ENCODE results near the gene CNDP1.

Gene CNDP1

DNA sequence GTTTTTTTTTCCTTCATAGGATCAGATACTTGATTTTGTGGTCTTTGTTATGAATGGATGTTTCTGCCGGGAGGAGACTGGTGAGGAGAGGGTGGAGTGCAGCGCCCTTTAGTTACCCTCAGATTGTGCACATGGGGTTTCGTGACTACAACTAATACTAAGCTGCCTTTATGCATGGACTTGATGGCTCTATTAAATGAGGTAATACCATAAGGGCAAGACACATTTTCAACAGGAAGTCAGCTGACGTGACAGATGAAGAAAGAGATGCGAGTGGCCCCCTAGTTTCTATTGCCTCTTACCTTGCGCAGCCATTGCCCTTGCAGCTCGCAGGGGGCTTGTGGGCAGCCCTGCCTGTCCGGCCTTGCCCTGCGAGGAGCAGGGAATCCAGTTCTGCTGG, 87.8 kb downstream of the CNDP1 start:
- peaks cover 3% of the 10 kb centered on the region in 2 donors for H3K4me1 ChIP-seq (ENCODE audit: control insufficient read depth in 2 of 2, insufficient read depth in 1 of 2, low read depth in 1 of 2, low read length in 2 of 2)

DNA sequence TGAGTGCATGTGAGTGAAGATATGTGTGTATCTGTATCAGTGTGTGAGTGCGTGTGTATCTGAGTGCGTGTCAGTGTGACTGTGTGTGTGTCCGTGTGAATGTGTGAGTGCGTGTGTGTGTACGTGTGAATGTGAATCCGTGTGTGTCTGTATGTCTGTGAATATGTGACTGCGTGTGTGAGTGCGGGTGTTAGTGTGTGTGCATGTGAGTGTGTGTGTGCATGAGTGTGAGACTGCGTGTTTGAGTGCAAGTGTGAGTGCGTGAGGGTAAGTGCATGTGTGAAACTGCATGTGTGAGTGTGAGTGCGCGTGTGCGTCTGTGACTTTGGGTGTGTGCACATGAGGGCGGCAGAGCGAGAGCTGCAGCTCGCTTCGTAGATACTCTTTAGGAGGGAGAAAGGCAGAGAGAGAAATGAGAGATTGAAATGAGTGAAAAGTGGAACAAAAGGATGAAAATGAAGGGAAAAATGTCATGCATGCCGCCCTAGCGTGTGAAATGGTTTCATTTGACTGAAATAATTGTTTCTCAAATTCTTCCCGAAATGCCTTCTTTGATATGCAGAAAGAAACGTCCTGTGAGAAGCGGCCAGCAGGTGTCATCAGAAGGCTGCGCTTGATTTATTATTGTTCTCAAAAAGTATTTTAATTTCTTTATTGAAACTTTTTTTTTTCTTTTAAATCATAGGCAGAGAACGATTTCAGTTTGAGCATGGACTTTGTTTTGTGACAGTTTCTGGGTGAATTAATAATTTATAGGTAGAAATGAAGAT, 88.9 kb downstream of the CNDP1 start:
- no peaks in the 10 kb centered on the region for H3K9me3 ChIP-seq (replicated peaks in 1 of 2; ENCODE audit: control insufficient read depth in 2 of 2, insufficient read depth in 1 of 2, low read depth in 1 of 2, low read length in 2 of 2)
- WGBS, 2 donors (ENCODE audit: extremely low coverage in 2 of 2, insufficient read length in 2 of 2, insufficient replicate concordance in 1 of 2) = no CpG with 5 or more reads among the region's 24 CpGs
- no peak for DNase-seq (ENCODE audit: low spot score)

More for the DNA sequence above, 87.8 kb downstream of the CNDP1 start:
- no peak overlapping the region for H3K4me2 ChIP-seq (ENCODE audit: insufficient read depth, low read length, poor library complexity, severe bottlenecking)
- H2AK5ac ChIP-seq (ENCODE audit: low read depth, low read length) = no peak overlapping the region
- no peaks in the 10 kb centered on the region for H3K9me3 ChIP-seq (replicated peaks in 1 of 2; ENCODE audit: control insufficient read depth in 2 of 2, insufficient read depth in 1 of 2, low read depth in 1 of 2, low read length in 2 of 2)
- no peak for DNase-seq (ENCODE audit: low spot score)
- peaks cover 3% of the 10 kb centered on the region for H3K79me1 ChIP-seq (ENCODE audit: low read depth, low read length)
- no peak overlapping the region for H3K4ac ChIP-seq (ENCODE audit: low read length)
- H4K91ac ChIP-seq (ENCODE audit: low read depth, low read length, poor library complexity) = no peak overlapping the region
- H3K27me3 ChIP-seq (ENCODE audit: control insufficient read depth in 3 of 3, insufficient read depth in 3 of 3, low read depth in 1 of 3, low read length in 3 of 3) = no peaks in the 10 kb centered on the region
- H2BK120ac ChIP-seq (ENCODE audit: low read depth, low read length) = no peak overlapping the region
- no peak overlapping the region for H2AFZ ChIP-seq (ENCODE audit: low read length)
- WGBS, 2 donors (ENCODE audit: extremely low coverage in 2 of 2, insufficient read length in 2 of 2, insufficient replicate concordance in 1 of 2) = no CpG with 5 or more reads among the region's 9 CpGs
- no peak overlapping the region for H3K23ac ChIP-seq (ENCODE audit: low read depth, low read length, poor library complexity)
- no peaks in the 10 kb centered on the region for H3K36me3 ChIP-seq (replicated peaks in 1 of 2; ENCODE audit: control insufficient read depth in 2 of 2, insufficient read depth in 2 of 2, low read length in 2 of 2)
- H3K14ac ChIP-seq (ENCODE audit: low read length) = no peak overlapping the region
- no peak overlapping the region for H3K27ac ChIP-seq (replicated peaks; ENCODE audit: low read length)
- no peak overlapping the region for H3K9ac ChIP-seq (ENCODE audit: low read depth, low read length, poor library complexity)
- H2BK5ac ChIP-seq (ENCODE audit: low read length) = no peak overlapping the region
- no peak overlapping the region for H2BK12ac ChIP-seq (ENCODE audit: low read length)
- no peak overlapping the region for H2BK15ac ChIP-seq (ENCODE audit: low read length)
- no peak overlapping the region for H3K18ac ChIP-seq (ENCODE audit: low read length)
- no peak overlapping the region for H3K4me3 ChIP-seq (ENCODE audit: low read length in 2 of 2)
- H4K8ac ChIP-seq (ENCODE audit: low read depth, low read length) = no peak overlapping the region

DNA sequence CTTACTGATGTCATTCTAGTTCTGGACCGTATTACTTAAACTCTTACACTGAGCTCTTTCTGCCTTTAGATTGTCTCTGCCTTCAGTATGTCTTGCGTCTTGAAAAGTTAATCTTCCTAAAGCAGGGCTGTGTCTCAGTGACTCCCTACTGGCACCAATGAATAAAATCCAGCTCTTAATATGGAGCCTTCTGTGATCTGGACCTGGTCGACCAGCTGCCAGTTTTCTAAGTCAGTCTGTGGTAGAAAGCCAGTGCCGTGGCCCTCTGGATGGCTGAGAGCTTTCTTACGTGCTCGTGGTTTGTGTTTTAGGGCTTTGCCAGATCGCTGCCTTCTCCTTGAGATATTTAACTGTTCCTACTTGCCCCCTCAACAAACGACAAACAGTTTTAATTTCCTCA, 90.2 kb downstream of the CNDP1 start:
- Histone ChIP-seq H4K91ac (ENCODE audit: low read depth, low read length, poor library complexity) (no peak overlapping the region), H3K27me3 (ENCODE audit: control insufficient read depth in 3 of 3, insufficient read depth in 3 of 3, low read depth in 1 of 3, low read length in 3 of 3) (no peaks in the 10 kb centered on the region), H3K36me3 (replicated peaks in 1 of 2; ENCODE audit: control insufficient read depth in 2 of 2, insufficient read depth in 2 of 2, low read length in 2 of 2) (no peaks in the 10 kb centered on the region), H3K79me1 (ENCODE audit: low read depth, low read length) (peaks cover 3% of the 10 kb centered on the region), H4K8ac (ENCODE audit: low read depth, low read length) (no peak overlapping the region), H2AFZ (ENCODE audit: low read length) (no peak overlapping the region), H3K14ac (ENCODE audit: low read length) (no peak overlapping the region), H2BK15ac (ENCODE audit: low read length) (no peak overlapping the region), H3K23ac (ENCODE audit: low read depth, low read length, poor library complexity) (no peak overlapping the region), H3K9me3 (replicated peaks in 1 of 2; ENCODE audit: control insufficient read depth in 2 of 2, insufficient read depth in 1 of 2, low read depth in 1 of 2, low read length in 2 of 2) (no peaks in the 10 kb centered on the region), H3K4me1 (ENCODE audit: control insufficient read depth in 2 of 2, insufficient read depth in 1 of 2, low read depth in 1 of 2, low read length in 2 of 2) (peaks cover 1 to 3% of the 10 kb centered on the region in 2 donors), H2BK12ac (ENCODE audit: low read length) (no peak overlapping the region), H2AK5ac (ENCODE audit: low read depth, low read length) (no peak overlapping the region), H3K27ac (replicated peaks; ENCODE audit: low read length) (no peak overlapping the region), H3K4me3 (ENCODE audit: low read length in 2 of 2) (no peak overlapping the region), H3K4me2 (ENCODE audit: insufficient read depth, low read length, poor library complexity, severe bottlenecking) (no peak overlapping the region), H3K18ac (ENCODE audit: low read length) (no peak overlapping the region), H2BK120ac (ENCODE audit: low read depth, low read length) (no peak overlapping the region), H3K4ac (ENCODE audit: low read length) (no peak overlapping the region), H2BK5ac (ENCODE audit: low read length) (no peak overlapping the region), H3K9ac (ENCODE audit: low read depth, low read length, poor library complexity) (no peak overlapping the region)
- no peak for DNase-seq (ENCODE audit: low spot score)
- WGBS, 2 donors (ENCODE audit: extremely low coverage in 2 of 2, insufficient read length in 2 of 2, insufficient replicate concordance in 1 of 2) = no CpG with 5 or more reads among the region's 8 CpGs

More for the DNA sequence above, 88.9 kb downstream of the CNDP1 start:
- H3K27me3 ChIP-seq (ENCODE audit: control insufficient read depth in 3 of 3, insufficient read depth in 3 of 3, low read depth in 1 of 3, low read length in 3 of 3) = no peaks in the 10 kb centered on the region
- no peak overlapping the region for H2BK15ac ChIP-seq (ENCODE audit: low read length)
- H4K8ac ChIP-seq (ENCODE audit: low read depth, low read length) = peak overlapping the region; percentile 44
- peak overlapping the region; percentile 77 for H3K14ac ChIP-seq (ENCODE audit: low read length)
- H3K4me2 ChIP-seq (ENCODE audit: insufficient read depth, low read length, poor library complexity, severe bottlenecking) = no peak overlapping the region
- H3K9ac ChIP-seq (ENCODE audit: low read depth, low read length, poor library complexity) = peak overlapping the region; percentile 7
- peak overlapping the region; percentile 15 for H3K23ac ChIP-seq (ENCODE audit: low read depth, low read length, poor library complexity)
- H3K27ac ChIP-seq (replicated peaks; ENCODE audit: low read length) = no peak overlapping the region
- H3K4me3 ChIP-seq (ENCODE audit: low read length in 2 of 2) = peak overlapping the region in 1 of 2 donors; percentile 37
- H4K91ac ChIP-seq (ENCODE audit: low read depth, low read length, poor library complexity) = no peak overlapping the region
- peaks cover 3% of the 10 kb centered on the region for H3K79me1 ChIP-seq (ENCODE audit: low read depth, low read length)
- H2AFZ ChIP-seq (ENCODE audit: low read length) = no peak overlapping the region
- no peak overlapping the region for H3K4ac ChIP-seq (ENCODE audit: low read length)
- H3K4me1 ChIP-seq (ENCODE audit: control insufficient read depth in 2 of 2, insufficient read depth in 1 of 2, low read depth in 1 of 2, low read length in 2 of 2) = peaks cover 1 to 3% of the 10 kb centered on the region in 2 donors
- H3K18ac ChIP-seq (ENCODE audit: low read length) = no peak overlapping the region
- no peaks in the 10 kb centered on the region for H3K36me3 ChIP-seq (replicated peaks in 1 of 2; ENCODE audit: control insufficient read depth in 2 of 2, insufficient read depth in 2 of 2, low read length in 2 of 2)
- H2BK5ac ChIP-seq (ENCODE audit: low read length) = no peak overlapping the region
- no peak overlapping the region for H2AK5ac ChIP-seq (ENCODE audit: low read depth, low read length)
- no peak overlapping the region for H2BK120ac ChIP-seq (ENCODE audit: low read depth, low read length)
- H2BK12ac ChIP-seq (ENCODE audit: low read length) = no peak overlapping the region

DNA sequence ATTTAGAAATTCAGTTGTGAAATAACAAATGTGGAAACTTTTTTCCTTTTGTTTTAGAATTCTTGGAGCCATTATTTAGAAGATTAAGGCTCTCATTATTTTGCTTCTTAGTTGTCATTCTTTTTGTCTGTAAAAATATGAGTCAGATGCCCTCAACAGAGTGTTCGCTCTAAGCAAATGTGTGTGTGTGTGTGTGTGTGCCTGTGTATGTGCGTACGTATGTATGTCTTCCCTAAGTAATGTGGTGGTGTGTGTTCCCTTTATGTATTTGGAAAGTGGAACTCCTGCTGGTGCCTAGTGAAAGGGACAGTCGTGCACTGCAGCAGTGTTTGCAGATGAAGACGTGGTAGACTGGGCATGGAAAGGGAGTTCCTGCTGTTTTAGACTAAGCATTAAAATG, 90.9 kb downstream of the CNDP1 start:
- H3K79me1 ChIP-seq (ENCODE audit: low read depth, low read length) = peaks cover 3% of the 10 kb centered on the region
- H3K14ac ChIP-seq (ENCODE audit: low read length) = no peak overlapping the region
- no peak overlapping the region for H3K4me2 ChIP-seq (ENCODE audit: insufficient read depth, low read length, poor library complexity, severe bottlenecking)
- H3K27me3 ChIP-seq (ENCODE audit: control insufficient read depth in 3 of 3, insufficient read depth in 3 of 3, low read depth in 1 of 3, low read length in 3 of 3) = no peaks in the 10 kb centered on the region
- H3K23ac ChIP-seq (ENCODE audit: low read depth, low read length, poor library complexity) = no peak overlapping the region
- no peaks in the 10 kb centered on the region for H3K9me3 ChIP-seq (replicated peaks in 1 of 2; ENCODE audit: control insufficient read depth in 2 of 2, insufficient read depth in 1 of 2, low read depth in 1 of 2, low read length in 2 of 2)
- no peaks in the 10 kb centered on the region for H3K36me3 ChIP-seq (replicated peaks in 1 of 2; ENCODE audit: control insufficient read depth in 2 of 2, insufficient read depth in 2 of 2, low read length in 2 of 2)
- H3K4me3 ChIP-seq (ENCODE audit: low read length in 2 of 2) = no peak overlapping the region
- no peak overlapping the region for H4K8ac ChIP-seq (ENCODE audit: low read depth, low read length)
- H2AK5ac ChIP-seq (ENCODE audit: low read depth, low read length) = no peak overlapping the region
- no peak overlapping the region for H2AFZ ChIP-seq (ENCODE audit: low read length)
- H3K4ac ChIP-seq (ENCODE audit: low read length) = no peak overlapping the region
- no peak for DNase-seq (ENCODE audit: low spot score)
- no peak overlapping the region for H2BK15ac ChIP-seq (ENCODE audit: low read length)
- no peak overlapping the region for H2BK5ac ChIP-seq (ENCODE audit: low read length)
- H3K27ac ChIP-seq (replicated peaks; ENCODE audit: low read length) = no peak overlapping the region
- H3K18ac ChIP-seq (ENCODE audit: low read length) = no peak overlapping the region
- H2BK120ac ChIP-seq (ENCODE audit: low read depth, low read length) = no peak overlapping the region
- no peak overlapping the region for H4K91ac ChIP-seq (ENCODE audit: low read depth, low read length, poor library complexity)
- H3K9ac ChIP-seq (ENCODE audit: low read depth, low read length, poor library complexity) = no peak overlapping the region
- WGBS, 2 donors (ENCODE audit: extremely low coverage in 2 of 2, insufficient read length in 2 of 2, insufficient replicate concordance in 1 of 2) = no CpG with 5 or more reads among the region's 5 CpGs
- H2BK12ac ChIP-seq (ENCODE audit: low read length) = no peak overlapping the region
- peaks cover 1 to 3% of the 10 kb centered on the region in 2 donors for H3K4me1 ChIP-seq (ENCODE audit: control insufficient read depth in 2 of 2, insufficient read depth in 1 of 2, low read depth in 1 of 2, low read length in 2 of 2)

All from neuronal stem cell (in vitro differentiated cells).